Mesendoderm (in vitro differentiated cells): Measurements from ENCODE around the gene TTC23L.

Source experiments
- DNase-seq: peaks from one replicate; pipeline ENCODE4 v3.0.0; 2013
- H2AK5ac ChIP-seq: 2 replicates; pipeline ENCODE4 v1.6.1; 2013; ENCODE audit warnings: low read length, inconsistent platforms
- H2BK120ac ChIP-seq: 2 replicates; pipeline ENCODE4 v1.6.1; 2013; ENCODE audit warnings: low read depth, mild to moderate bottlenecking, low read length, moderate library complexity, mixed read lengths
- H2BK15ac ChIP-seq: replicated peaks from 2 replicates; pipeline ENCODE4 v1.6.1; 2013; ENCODE audit warnings: low read depth, mild to moderate bottlenecking, moderate library complexity
- H2BK5ac ChIP-seq: 2 replicates; pipeline ENCODE4 v1.6.1; 2013; ENCODE audit warnings: low read length, inconsistent platforms
- H3K18ac ChIP-seq: 2 replicates; pipeline ENCODE4 v1.6.1; 2013; ENCODE audit warnings: mild to moderate bottlenecking, low read length, mixed read lengths
- H3K23ac ChIP-seq: one replicate; pipeline ENCODE4 v1.6.1; 2013; ENCODE audit warnings: low read length
- H3K27ac ChIP-seq: 2 replicates; pipeline ENCODE4 v1.5.1; 2013; ENCODE audit warnings: low read depth, mild to moderate bottlenecking, inconsistent platforms, low read length, moderate library complexity
- H3K27me3 ChIP-seq: 2 replicates; pipeline ENCODE4 v1.6.1; 2013; ENCODE audit warnings: low read length, control low read depth, mild to moderate bottlenecking, inconsistent platforms; ENCODE audit not compliant: insufficient read depth, poor library complexity
- H3K36me3 ChIP-seq: 2 replicates; pipeline ENCODE4 v1.6.1; 2013; ENCODE audit warnings: low read length, inconsistent platforms; ENCODE audit not compliant: control insufficient read depth, insufficient read depth
- H3K4ac ChIP-seq: one replicate; pipeline ENCODE4 v1.6.1; 2013; ENCODE audit warnings: low read depth, mild to moderate bottlenecking, low read length, moderate library complexity
- H3K4me1 ChIP-seq: 2 replicates; pipeline ENCODE4 v1.6.1; 2013; ENCODE audit warnings: low read depth, low read length, inconsistent platforms; ENCODE audit not compliant: control insufficient read depth
- H3K4me2 ChIP-seq: 2 replicates; pipeline ENCODE4 v1.6.1; 2013; ENCODE audit warnings: low read length
- H3K4me3 ChIP-seq: 2 replicates; pipeline ENCODE4 v1.5.1; 2013; ENCODE audit warnings: mild to moderate bottlenecking, low read length
- H3K56ac ChIP-seq: one replicate; pipeline ENCODE4 v1.6.1; 2013; ENCODE audit warnings: low read length
- H3K79me1 ChIP-seq: 2 replicates; pipeline ENCODE4 v1.6.1; 2013; ENCODE audit warnings: low read length, inconsistent platforms
- H3K79me2 ChIP-seq: 2 replicates; pipeline ENCODE4 v1.6.1; 2013; ENCODE audit warnings: mild to moderate bottlenecking, low read length; ENCODE audit not compliant: control insufficient read depth, insufficient read depth
- H3K9ac ChIP-seq: 2 replicates; pipeline ENCODE4 v1.6.1; 2013; ENCODE audit warnings: low read length, inconsistent platforms
- H4K5ac ChIP-seq: one replicate; pipeline ENCODE4 v1.6.1; 2013; ENCODE audit warnings: low read length
- H4K8ac ChIP-seq: one replicate; pipeline ENCODE4 v1.6.1; 2013; ENCODE audit warnings: low read depth, mild to moderate bottlenecking, control low read depth, low read length, moderate library complexity
- WGBS: extraction: QIAGEN DNeasy Blood & Tissue Kit; methylation state at CpG from one replicate; pipeline ENCODE4 v1.1.7; 2013; ENCODE audit warnings: low lambda C conversion rate, missing lambda C conversion rate; ENCODE audit not compliant: insufficient coverage; ENCODE audit errors: extremely low coverage; 5-methylcytosine and 5-hydroxymethylcytosine counted together

TTC23L gene

GRCh38 chr5:34865091-34865490 lies 26.1 kb downstream of the TTC23L start:
- H4K8ac ChIP-seq = no peak overlapping the region

GRCh38 chr5:34866989-34867471 lies 28.1 kb downstream of the TTC23L start:
- Histone ChIP-seq H3K36me3 (no peaks in the 10 kb centered on the region), H3K27ac (no peak overlapping the region), H4K5ac (no peak overlapping the region), H3K4me1 (peaks cover 3% of the 10 kb centered on the region), H3K27me3 (no peaks in the 10 kb centered on the region), H2BK120ac (no peak overlapping the region), H2AK5ac (no peak overlapping the region), H3K4me3 (no peak overlapping the region), H3K79me2 (no peaks in the 10 kb centered on the region), H2BK15ac (no peak overlapping the region), H3K79me1 (no peaks in the 10 kb centered on the region), H3K18ac (peak overlapping the region; percentile 6), H2BK5ac (no peak overlapping the region), H3K23ac (no peak overlapping the region), H3K9ac (no peak overlapping the region), H3K4ac (no peak overlapping the region), H4K8ac (no peak overlapping the region), H3K56ac (peak overlapping the region; percentile 42), H3K4me2 (no peak overlapping the region)
- peak; percentile 56 for DNase-seq
- no CpG with 5 or more reads among the region's 3 CpGs for WGBS

More at GRCh38 chr5:34865091-34865490, 26.1 kb downstream of the TTC23L start:
- Histone ChIP-seq H2BK5ac (no peak overlapping the region), H3K56ac (no peak overlapping the region), H2BK120ac (no peak overlapping the region), H3K4me1 (peaks cover 3% of the 10 kb centered on the region), H3K18ac (no peak overlapping the region), H3K27ac (no peak overlapping the region), H3K4ac (no peak overlapping the region), H2AK5ac (no peak overlapping the region), H3K27me3 (no peaks in the 10 kb centered on the region), H3K4me3 (no peak overlapping the region), H3K79me2 (no peaks in the 10 kb centered on the region), H3K9ac (no peak overlapping the region), H3K23ac (no peak overlapping the region), H3K4me2 (no peak overlapping the region), H3K36me3 (no peaks in the 10 kb centered on the region), H3K79me1 (no peaks in the 10 kb centered on the region), H2BK15ac (no peak overlapping the region), H4K5ac (no peak overlapping the region)
- no CpG with 5 or more reads among the region's 2 CpGs for WGBS
- no peak for DNase-seq

- Histone ChIP-seq H3K4me2 (no peak overlapping the region), H3K23ac (no peak overlapping the region), H3K56ac (no peak overlapping the region), H3K79me1 (no peaks in the 10 kb centered on the region), H3K79me2 (no peaks in the 10 kb centered on the region), H4K5ac (no peak overlapping the region), H2AK5ac (no peak overlapping the region), H3K9ac (no peak overlapping the region), H2BK120ac (no peak overlapping the region), H3K27me3 (no peaks in the 10 kb centered on the region), H3K18ac (no peak overlapping the region), H3K4ac (no peak overlapping the region), H4K8ac (no peak overlapping the region), H2BK5ac (no peak overlapping the region), H2BK15ac (no peak overlapping the region), H3K36me3 (no peaks in the 10 kb centered on the region), H3K4me1 (peaks cover 3% of the 10 kb centered on the region), H3K27ac (no peak overlapping the region), H3K4me3 (no peak overlapping the region)
- no peak for DNase-seq
- WGBS = no CpG with 5 or more reads among the region's 3 CpGs
Measured at GRCh38 chr5:34867660-34868059, 28.7 kb downstream of the TTC23L start.

GRCh38 chr5:34868791-34869190 lies 29.8 kb downstream of the TTC23L start:
- Histone ChIP-seq H2BK5ac (no peak overlapping the region), H3K56ac (no peak overlapping the region), H2BK120ac (no peak overlapping the region), H4K5ac (no peak overlapping the region), H3K4me2 (no peak overlapping the region), H4K8ac (no peak overlapping the region), H3K4me1 (peaks cover 3% of the 10 kb centered on the region), H3K36me3 (no peaks in the 10 kb centered on the region), H3K18ac (no peak overlapping the region), H3K9ac (no peak overlapping the region), H3K23ac (no peak overlapping the region), H3K27ac (no peak overlapping the region), H3K27me3 (no peaks in the 10 kb centered on the region), H3K4ac (no peak overlapping the region), H2AK5ac (no peak overlapping the region), H2BK15ac (no peak overlapping the region), H3K4me3 (no peak overlapping the region), H3K79me2 (no peaks in the 10 kb centered on the region), H3K79me1 (no peaks in the 10 kb centered on the region)
- DNase-seq = no peak
- no CpG with 5 or more reads among the region's 1 CpG for WGBS

- H3K27ac ChIP-seq = no peak overlapping the region
- no peak overlapping the region for H3K4me2 ChIP-seq
- H2BK15ac ChIP-seq = no peak overlapping the region
- H2BK5ac ChIP-seq = no peak overlapping the region
- H3K27me3 ChIP-seq = no peaks in the 10 kb centered on the region
- H3K23ac ChIP-seq = no peak overlapping the region
- no peak overlapping the region for H2AK5ac ChIP-seq
- H3K9ac ChIP-seq = no peak overlapping the region
- no CpG with 5 or more reads among the region's 1 CpG for WGBS
- no peak for DNase-seq
- H3K56ac ChIP-seq = no peak overlapping the region
- peaks cover 3% of the 10 kb centered on the region for H3K4me1 ChIP-seq
- H4K8ac ChIP-seq = no peak overlapping the region
- no peak overlapping the region for H3K4me3 ChIP-seq
- H3K79me2 ChIP-seq = no peaks in the 10 kb centered on the region
- no peaks in the 10 kb centered on the region for H3K79me1 ChIP-seq
- no peak overlapping the region for H3K4ac ChIP-seq
- no peak overlapping the region for H3K18ac ChIP-seq
- H2BK120ac ChIP-seq = no peak overlapping the region
- no peaks in the 10 kb centered on the region for H3K36me3 ChIP-seq
- no peak overlapping the region for H4K5ac ChIP-seq
Measured at GRCh38 chr5:34869256-34869655, 30.3 kb downstream of the TTC23L start.

- no peaks in the 10 kb centered on the region for H3K79me2 ChIP-seq
- no peak overlapping the region for H4K5ac ChIP-seq
- H3K27me3 ChIP-seq = no peaks in the 10 kb centered on the region
- H3K4me1 ChIP-seq = peaks cover 3% of the 10 kb centered on the region
- no peak overlapping the region for H2BK15ac ChIP-seq
- H3K4ac ChIP-seq = no peak overlapping the region
- WGBS = no CpG with 5 or more reads among the region's 2 CpGs
- H4K8ac ChIP-seq = no peak overlapping the region
- no peaks in the 10 kb centered on the region for H3K36me3 ChIP-seq
- DNase-seq = no peak
- no peak overlapping the region for H2AK5ac ChIP-seq
- H3K56ac ChIP-seq = no peak overlapping the region
- no peak overlapping the region for H3K4me2 ChIP-seq
- no peaks in the 10 kb centered on the region for H3K79me1 ChIP-seq
- no peak overlapping the region for H2BK5ac ChIP-seq
- no peak overlapping the region for H3K18ac ChIP-seq
- no peak overlapping the region for H3K9ac ChIP-seq
- no peak overlapping the region for H3K4me3 ChIP-seq
- no peak overlapping the region for H3K23ac ChIP-seq
- H3K27ac ChIP-seq = no peak overlapping the region
- H2BK120ac ChIP-seq = no peak overlapping the region
Measured at GRCh38 chr5:34870382-34870781, 31.4 kb downstream of the TTC23L start.
